ENCODE results near the gene SEC22A.

Gene SEC22A

GRCh38 chr3:123201557-123202427 is at the start of gene SEC22A:
Gene SEC22A, plus strand, starts transcription at chr3:123201943. Its CDS starts 7,275 bp downstream, at chr3:123209218.
- in situ Hi-C loops (cut with MboI; ENCODE audit: low sequenced_read_pairs): no loop called here

- in situ Hi-C loops (cut with MboI; ENCODE audit: low sequenced_read_pairs): no loop called here
Observed at GRCh38 chr3:123152687-123153086, 49.1 kb upstream of the SEC22A start.

GRCh38 chr3:123153125-123154019 is 48.4 kb upstream of the SEC22A start:
- in situ Hi-C loops (cut with MboI; ENCODE audit: low sequenced_read_pairs): no loop called here

- in situ Hi-C loops (cut with MboI; ENCODE audit: low sequenced_read_pairs): no loop called here
Observed at GRCh38 chr3:123154020-123154985, 47.4 kb upstream of the SEC22A start.

GRCh38 chr3:123155471-123156011 is 46.2 kb upstream of the SEC22A start:
- in situ Hi-C loops (cut with MboI; ENCODE audit: low sequenced_read_pairs): no loop called here

GRCh38 chr3:123156276-123156995 is 45.3 kb upstream of the SEC22A start:
- in situ Hi-C loops (cut with MboI; ENCODE audit: low sequenced_read_pairs): no loop called here

- in situ Hi-C loops (cut with MboI; ENCODE audit: low sequenced_read_pairs): no loop called here
Observed at GRCh38 chr3:123157209-123157597, 44.5 kb upstream of the SEC22A start.

GRCh38 chr3:123157598-123158287 is 44.0 kb upstream of the SEC22A start:
- in situ Hi-C loops (cut with MboI; ENCODE audit: low sequenced_read_pairs): no loop called here

GRCh38 chr3:123158330-123158729 is 43.4 kb upstream of the SEC22A start:
- in situ Hi-C loops (cut with MboI; ENCODE audit: low sequenced_read_pairs): no loop called here

GRCh38 chr3:123158899-123159390 is 42.8 kb upstream of the SEC22A start:
- in situ Hi-C loops (cut with MboI; ENCODE audit: low sequenced_read_pairs): no loop called here

GRCh38 chr3:123159926-123160635 is 41.7 kb upstream of the SEC22A start:
- in situ Hi-C loops (cut with MboI; ENCODE audit: low sequenced_read_pairs): no loop called here

GRCh38 chr3:123161167-123161566 is 40.6 kb upstream of the SEC22A start:
- in situ Hi-C loops (cut with MboI; ENCODE audit: low sequenced_read_pairs): no loop called here

- in situ Hi-C loops (cut with MboI; ENCODE audit: low sequenced_read_pairs): no loop called here
Observed at GRCh38 chr3:123163141-123163540, 38.6 kb upstream of the SEC22A start.

- in situ Hi-C loops (cut with MboI; ENCODE audit: low sequenced_read_pairs): no loop called here
Observed at GRCh38 chr3:123165163-123165562, 36.6 kb upstream of the SEC22A start.

GRCh38 chr3:123167686-123168085 is 34.1 kb upstream of the SEC22A start:
- in situ Hi-C loops (cut with MboI; ENCODE audit: low sequenced_read_pairs): no loop called here

GRCh38 chr3:123168122-123168521 is 33.6 kb upstream of the SEC22A start:
- in situ Hi-C loops (cut with MboI; ENCODE audit: low sequenced_read_pairs): no loop called here

GRCh38 chr3:123168605-123169004 is 33.1 kb upstream of the SEC22A start:
- in situ Hi-C loops (cut with MboI; ENCODE audit: low sequenced_read_pairs): no loop called here

- in situ Hi-C loops (cut with MboI; ENCODE audit: low sequenced_read_pairs): no loop called here
Observed at GRCh38 chr3:123169492-123169929, 32.2 kb upstream of the SEC22A start.

Measured in hTERT RPE-1 (cell line).